K562 (cell line): ENCODE data around the gene DCST1. TPM values are rescaled to one million over a fixed set of nuclear protein-coding genes. Genes with fewer than 3 reads are reported as not detected.

Experiments used
- ATF6 ChIP-seq: sonication (generic); formaldehyde crosslinking; IDR thresholded peaks from 2 replicates; pipeline ENCODE4 v1.4.0; 2020; ENCODE audit warnings: mild to moderate bottlenecking, missing genetic modification reagents
- EP400 ChIP-seq: fragments of 450-650 bp; IDR thresholded peaks from 2 replicates; pipeline ENCODE4 v1.6.1; 2017; ENCODE audit warnings: antibody characterized with exemption, mild to moderate bottlenecking, moderate library complexity
- ERF ChIP-seq: fragments of 450-650 bp; formaldehyde crosslinking; IDR thresholded peaks from 2 replicates; pipeline ENCODE4 v1.4.0; 2020; ENCODE audit warnings: mild to moderate bottlenecking, mixed read lengths
- GTF2B ChIP-seq: IDR thresholded peaks from 2 replicates; pipeline ENCODE4 v1.6.1; 2011; ENCODE audit not compliant: insufficient read length; ENCODE audit errors: extremely low read depth
- KDM2B ChIP-seq: fragments of 250-450 bp; sonication (Bioruptor Pico); IDR thresholded peaks from 2 replicates; pipeline ENCODE4 v1.8.0; 2021; ENCODE audit warnings: mild to moderate bottlenecking, moderate library complexity
- KDM5B ChIP-seq: fragments of 200-600 bp; sonication (generic); IDR thresholded peaks from 2 replicates; pipeline ENCODE4 v1.6.1; 2012; ENCODE audit warnings: low read depth, mild to moderate bottlenecking, moderate library complexity, low read length, control low read depth, inconsistent platforms; ENCODE audit not compliant: insufficient replicate concordance
- KLF6 ChIP-seq: fragments of 250-450 bp; sonication (Bioruptor Pico); IDR thresholded peaks from 2 replicates; pipeline ENCODE4 v1.4.0; 2020; ENCODE audit warnings: mild to moderate bottlenecking, moderate library complexity, borderline replicate concordance
- MED1 ChIP-seq: sonication (generic); formaldehyde crosslinking; IDR thresholded peaks from 2 replicates; pipeline ENCODE4 v1.8.1; 2023; ENCODE audit warnings: missing genetic modification reagents, borderline replicate concordance
- NCOA1 ChIP-seq: fragments of 450-650 bp; IDR thresholded peaks from 2 replicates; pipeline ENCODE4 v1.6.1; 2016; ENCODE audit warnings: low read depth
- NFATC3 ChIP-seq: fragments of 450-650 bp; IDR thresholded peaks from 2 replicates; pipeline ENCODE4 v1.6.1; 2017; ENCODE audit warnings: mild to moderate bottlenecking
- NFIC ChIP-seq: fragments of 450-650 bp; IDR thresholded peaks from 2 replicates; pipeline ENCODE4 v1.6.1; 2017; ENCODE audit warnings: mild to moderate bottlenecking, inconsistent platforms
- NR3C1 ChIP-seq: sonication (generic); formaldehyde crosslinking; IDR thresholded peaks from 2 replicates; pipeline ENCODE4 v1.8.1; 2022; ENCODE audit warnings: missing genetic modification reagents
- PBX2 ChIP-seq, 2 experiments: IDR thresholded peaks in 1 of 2; conservative IDR thresholded peaks in 1 of 2; 2 replicates each; pipeline ENCODE4 v1.6.1; 2016; ENCODE audit warnings: low read depth in 2 of 2, mild to moderate bottlenecking in 1 of 2, missing compliant biosample characterization in 1 of 2, missing genetic modification characterization in 1 of 2, moderate library complexity in 1 of 2
- PURB ChIP-seq: sonication (generic); formaldehyde crosslinking; IDR thresholded peaks from 2 replicates; pipeline ENCODE4 v1.9.0; 2021; ENCODE audit warnings: low read depth, mild to moderate bottlenecking, missing genetic modification reagents
- PYGO2 ChIP-seq: fragments of 450-650 bp; IDR thresholded peaks from 2 replicates; pipeline ENCODE4 v1.6.1; 2016; ENCODE audit warnings: mild to moderate bottlenecking, missing genetic modification characterization, moderate library complexity, missing compliant biosample characterization
- RFX7 ChIP-seq: fragments of 250-450 bp; sonication (Bioruptor Pico); IDR thresholded peaks from 2 replicates; pipeline ENCODE4 v1.5.1; 2021; ENCODE audit warnings: mild to moderate bottlenecking
- SMAD4 ChIP-seq: fragments of 250-450 bp; sonication (Bioruptor Pico); conservative IDR thresholded peaks from 2 replicates; pipeline ENCODE4 v1.8.0; 2021; ENCODE audit warnings: inconsistent platforms, mild to moderate bottlenecking, moderate library complexity
- STAG1 ChIP-seq: sonication (generic); formaldehyde crosslinking; IDR thresholded peaks from 2 replicates; pipeline ENCODE4 v1.5.0; 2020; ENCODE audit warnings: missing genetic modification reagents, borderline replicate concordance
- TEAD2 ChIP-seq: fragments of 450-650 bp; IDR thresholded peaks from 2 replicates; pipeline ENCODE4 v1.6.1; 2016; ENCODE audit warnings: missing genetic modification characterization, control low read depth, missing compliant biosample characterization
- TRIM24 ChIP-seq, 2 experiments: fragments of 450-650 bp; IDR thresholded peaks; 2 replicates each; pipeline ENCODE4 v1.6.1; 2016
- USF1 ChIP-seq: sonication (generic); formaldehyde crosslinking; IDR thresholded peaks from 2 replicates; pipeline ENCODE4 v1.9.0; 2022; ENCODE audit warnings: mild to moderate bottlenecking, missing genetic modification reagents
- XRCC4 ChIP-seq: IDR thresholded peaks from one replicate; pipeline ENCODE4 v1.6.1; 2011; ENCODE audit not compliant: insufficient read depth, insufficient read length; ENCODE audit errors: extremely low read depth
- ZNF561 ChIP-seq: fragments of 450-650 bp; formaldehyde crosslinking; conservative IDR thresholded peaks from 2 replicates; pipeline ENCODE4 v1.4.0; 2020; ENCODE audit warnings: mild to moderate bottlenecking, moderate library complexity
- polyA plus RNA-seq, 8 experiments: library from polyadenylated mRNA; depleted of rRNA in 4 of 8; stranded (reverse) in 5 of 8; unstranded in 3 of 8; fragments of >200 nt; fragmentation: Nextera tagmentation in 2 of 8; fragmentation: Illumina TruSeq in 1 of 8; extraction: Ambion mirVana in 2 of 8; extraction: Trizol in 1 of 8; gene quantifications; 2 replicates each; pipeline versions ENCODE4 v1.2.1 to v1.2.3, GENCODE V29; 2011 to 2014; ENCODE audit warnings: inconsistent platforms in 1 of 8, missing spikeins in 1 of 8
- total RNA-seq, 7 experiments: library from RNA; depleted of rRNA in 6 of 7; stranded (reverse); fragments of >200 nt in 6 of 7; fragmentation: Illumina TruSeq in 2 of 7; extraction: Trizol in 2 of 7; gene quantifications; 2 replicates each; pipeline versions ENCODE4 v1.2.1 to v1.2.3, GENCODE V29; 2011 to 2021; ENCODE audit warnings: low replicate concordance in 1 of 7

Gene DCST1
- total and polyA plus RNA-seq, 9 of the 15 experiments (the other 6 are each of a cell fraction or from before 2014, with no cell fraction given), result not detected

- TF ChIP-seq PBX2 (CRISPR knock-in tag; IDR thresholded peaks at IDR 0.05; ENCODE audit: low read depth) (no peak), PBX2 (tag; conservative IDR thresholded peaks at IDR 0.05; ENCODE audit: low read depth) (no peak), SMAD4 (CRISPR knock-in tag) (peak; percentile 64; the same call in 1 of the 2 replicates), ATF6 (CRISPR knock-in tag) (no peak; the same call in 1 of the 2 replicates), NFIC (no peak), EP400 (no peak; the same call in 1 of the 2 replicates), STAG1 (CRISPR knock-in tag) (no peak), XRCC4 (no peak), ZNF561 (CRISPR knock-in tag) (no peak), PYGO2 (tag) (0 out of 2 replicates have a peak, but pooled peaks have one; percentile 18), KDM2B (CRISPR knock-in tag) (no peak), PURB (no peak), NCOA1 (peak; percentile 11; the same call in 1 of the 2 replicates), RFX7 (CRISPR knock-in tag) (no peak), MED1 (CRISPR knock-in tag) (no peak), TEAD2 (tag) (no peak), TRIM24 (IDR thresholded peaks at IDR 0.05) (peak in 1 of 2 experiments; percentile 6; a peak in 1 of 4 replicates), NR3C1 (CRISPR knock-in tag) (no peak), KDM5B (peak; percentile 7), USF1 (CRISPR knock-in tag) (no peak), KLF6 (CRISPR knock-in tag) (no peak), ERF (CRISPR knock-in tag) (no peak), GTF2B (no peak), NFATC3 (no peak)
Observed at GRCh38 chr1:155004352-155005075, 29.1 kb upstream of the DCST1 start (continued).
